Neural progenitor cell (in vitro differentiated cells): Measurements from ENCODE around the gene DMRTC2.

Experiments used
- EZH2 ChIP-seq: fragments of 200-600 bp; sonication (generic); IDR thresholded peaks from 2 replicates; pipeline ENCODE4 v1.6.1; 2017; ENCODE audit warnings: antibody characterized with exemption, mild to moderate bottlenecking, moderate library complexity
- TF ChIP-seq, protein P1 (sequence below): fragments of 200-600 bp; sonication (generic); IDR thresholded peaks from 2 replicates; pipeline ENCODE4 v1.5.1; 2017; ENCODE audit warnings: antibody characterized with exemption, mild to moderate bottlenecking

DNA sequence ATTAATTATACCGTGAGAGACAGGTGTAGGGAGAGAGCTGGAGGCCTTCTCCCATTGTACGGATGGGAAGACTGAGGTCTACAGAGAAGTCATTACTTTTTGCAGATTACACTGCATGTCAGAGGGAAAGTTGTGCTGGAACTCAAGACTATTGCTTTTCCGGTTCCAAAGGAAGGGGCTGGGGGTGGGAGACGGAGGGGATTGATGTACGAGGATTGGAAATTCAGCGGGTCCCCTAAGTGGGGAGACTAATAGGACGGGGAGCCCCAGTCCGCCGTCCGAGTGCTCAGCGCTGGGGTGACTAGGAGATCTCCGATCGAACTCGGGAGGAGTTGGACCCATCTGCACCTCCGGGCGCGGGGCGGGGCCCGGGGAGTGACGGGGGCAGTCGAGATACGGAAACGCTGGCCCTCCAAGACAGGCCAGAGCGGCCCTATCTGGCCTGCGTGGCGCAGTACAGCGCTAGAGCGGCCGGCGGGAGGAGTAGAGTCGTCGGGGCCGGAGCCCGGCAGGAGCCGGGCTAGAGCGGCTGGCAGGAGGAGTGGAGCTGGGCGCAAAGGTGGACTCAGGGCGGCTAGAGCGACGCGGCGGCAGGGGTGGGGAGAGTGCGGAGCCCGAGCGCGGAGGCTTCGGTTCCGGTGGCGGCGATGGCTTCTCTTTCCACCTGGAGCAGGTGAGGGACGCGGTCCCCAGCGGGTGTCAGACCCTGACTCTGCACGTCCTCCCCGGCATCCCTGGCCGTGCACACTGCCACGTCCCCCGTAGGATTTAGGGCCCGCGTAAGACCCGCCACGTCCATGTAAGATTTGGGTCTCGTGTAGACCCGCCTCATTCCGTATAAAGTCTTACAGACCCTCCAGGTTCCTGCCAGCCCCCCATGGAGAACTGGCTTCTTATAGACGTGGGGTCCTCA lies 39.2 kb downstream of the DMRTC2 start:
- TF ChIP-seq, protein P1, sequence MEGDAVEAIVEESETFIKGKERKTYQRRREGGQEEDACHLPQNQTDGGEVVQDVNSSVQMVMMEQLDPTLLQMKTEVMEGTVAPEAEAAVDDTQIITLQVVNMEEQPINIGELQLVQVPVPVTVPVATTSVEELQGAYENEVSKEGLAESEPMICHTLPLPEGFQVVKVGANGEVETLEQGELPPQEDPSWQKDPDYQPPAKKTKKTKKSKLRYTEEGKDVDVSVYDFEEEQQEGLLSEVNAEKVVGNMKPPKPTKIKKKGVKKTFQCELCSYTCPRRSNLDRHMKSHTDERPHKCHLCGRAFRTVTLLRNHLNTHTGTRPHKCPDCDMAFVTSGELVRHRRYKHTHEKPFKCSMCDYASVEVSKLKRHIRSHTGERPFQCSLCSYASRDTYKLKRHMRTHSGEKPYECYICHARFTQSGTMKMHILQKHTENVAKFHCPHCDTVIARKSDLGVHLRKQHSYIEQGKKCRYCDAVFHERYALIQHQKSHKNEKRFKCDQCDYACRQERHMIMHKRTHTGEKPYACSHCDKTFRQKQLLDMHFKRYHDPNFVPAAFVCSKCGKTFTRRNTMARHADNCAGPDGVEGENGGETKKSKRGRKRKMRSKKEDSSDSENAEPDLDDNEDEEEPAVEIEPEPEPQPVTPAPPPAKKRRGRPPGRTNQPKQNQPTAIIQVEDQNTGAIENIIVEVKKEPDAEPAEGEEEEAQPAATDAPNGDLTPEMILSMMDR: no peak
- TF ChIP-seq EZH2: no peak
